Osteoblast (primary cell): ENCODE data around the gene BRD3OS. TPM values are rescaled to one million over a fixed set of nuclear protein-coding genes. Genes with fewer than 3 reads are reported as not detected.

Source experiments
- DNase-seq: peaks from one replicate; pipeline ENCODE4 v3.0.0; 2011; ENCODE audit warnings: low spot score, mixed read lengths; ENCODE audit not compliant: insufficient read length; ENCODE audit errors: missing footprints
- H2AFZ ChIP-seq: 2 replicates; pipeline ENCODE4 v1.6.0; 2011; ENCODE audit warnings: mild to moderate bottlenecking, low read length
- H3K27ac ChIP-seq: 2 replicates; pipeline ENCODE4 v1.5.1; 2011; ENCODE audit warnings: mild to moderate bottlenecking, low read depth, low read length, moderate library complexity
- H3K27me3 ChIP-seq: 2 replicates; pipeline ENCODE4 v1.6.0; 2012; ENCODE audit warnings: mild to moderate bottlenecking, control low read depth, inconsistent platforms, low read length, moderate library complexity; ENCODE audit not compliant: insufficient read depth
- H3K36me3 ChIP-seq: 2 replicates; pipeline ENCODE4 v1.5.1; 2011; ENCODE audit warnings: mild to moderate bottlenecking, low read length, control low read depth, moderate library complexity; ENCODE audit not compliant: insufficient read depth
- H3K4me1 ChIP-seq: 2 replicates; pipeline ENCODE4 v1.5.1; 2011; ENCODE audit warnings: mild to moderate bottlenecking, low read length, control low read depth, moderate library complexity; ENCODE audit not compliant: insufficient read depth
- H3K4me2 ChIP-seq: 2 replicates; pipeline ENCODE4 v1.6.0; 2011; ENCODE audit warnings: mild to moderate bottlenecking, low read length; ENCODE audit not compliant: insufficient read depth
- H3K4me3 ChIP-seq: fragments of 200-600 bp; sonication (generic); 3 replicates; pipeline ENCODE4 v1.5.1; 2012; ENCODE audit warnings: mild to moderate bottlenecking, low read length, inconsistent platforms; ENCODE audit not compliant: insufficient read depth
- H3K79me2 ChIP-seq: 2 replicates; pipeline ENCODE4 v1.6.0; 2012; ENCODE audit warnings: mild to moderate bottlenecking, low read length, control low read depth, inconsistent platforms; ENCODE audit not compliant: insufficient read depth
- H3K9me3 ChIP-seq: 2 replicates; pipeline ENCODE4 v1.5.1; 2011; ENCODE audit warnings: low read depth, low read length, control low read depth
- H4K20me1 ChIP-seq: 2 replicates; pipeline ENCODE4 v1.6.0; 2012; ENCODE audit warnings: mild to moderate bottlenecking, low read length, control low read depth; ENCODE audit not compliant: insufficient read depth
- CTCF ChIP-seq: IDR thresholded peaks from 2 replicates; pipeline ENCODE4 v1.5.1; 2011; ENCODE audit warnings: mild to moderate bottlenecking, low read depth, low read length, moderate library complexity; ENCODE audit errors: extremely low read depth
- total RNA-seq: library from RNA; depleted of rRNA; stranded (reverse); fragments of >200 nt; gene quantifications from 2 replicates; pipeline ENCODE4 v1.2.3, GENCODE V29; 2012

BRD3OS gene
- total RNA-seq, 1 donor, result 26.1 TPM

DNA sequence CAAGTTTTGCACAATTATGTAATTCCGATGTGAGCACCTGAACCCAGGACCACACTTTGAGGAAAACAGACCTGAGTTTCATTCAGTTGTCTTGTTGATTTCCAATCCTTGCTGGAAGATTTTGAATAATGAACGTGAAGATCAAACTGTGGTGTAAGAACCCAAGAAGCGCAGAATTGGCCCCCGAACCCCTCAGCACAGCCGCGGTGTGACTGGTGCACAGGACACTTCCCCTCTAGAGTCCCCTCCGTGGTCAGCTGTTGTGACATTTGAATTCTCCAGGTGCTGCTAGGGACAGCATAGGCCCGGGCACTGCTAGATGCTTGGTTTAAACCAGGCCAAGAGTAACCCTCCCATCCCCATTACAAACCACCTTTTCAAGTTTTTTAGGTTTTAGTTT is 1.7 kb downstream of the BRD3OS start:
- Histone ChIP-seq H3K4me2 (no peak overlapping the region), H3K79me2 (peaks cover 3% of the 10 kb centered on the region), H4K20me1 (peaks cover 3% of the 10 kb centered on the region), H3K27ac (no peak overlapping the region), H3K4me1 (peaks cover 12% of the 10 kb centered on the region), H3K4me3 (no peak overlapping the region), H3K9me3 (no peaks in the 10 kb centered on the region), H3K36me3 (peaks cover 23% of the 10 kb centered on the region), H2AFZ (no peak overlapping the region), H3K27me3 (peaks cover 5% of the 10 kb centered on the region)
- no peak for TF ChIP-seq CTCF
- DNase-seq, result peak; percentile 38

- Histone ChIP-seq H3K36me3 (peaks cover 26% of the 10 kb centered on the region), H3K27me3 (peaks cover 5% of the 10 kb centered on the region), H2AFZ (no peak overlapping the region), H3K27ac (no peak overlapping the region), H3K4me3 (no peak overlapping the region), H3K79me2 (peaks cover 3% of the 10 kb centered on the region), H4K20me1 (peaks cover 3% of the 10 kb centered on the region), H3K9me3 (no peaks in the 10 kb centered on the region), H3K4me1 (peaks cover 12% of the 10 kb centered on the region), H3K4me2 (no peak overlapping the region)
- no peak for TF ChIP-seq CTCF
- peak; percentile 65 for DNase-seq
Measured at GRCh38 chr9:134027561-134027960, 2.3 kb downstream of the BRD3OS start.

- peaks cover 3% of the 10 kb centered on the region for H3K79me2 ChIP-seq
- no peak overlapping the region for H3K4me2 ChIP-seq
- peaks cover 2% of the 10 kb centered on the region for H3K27me3 ChIP-seq
- H3K4me1 ChIP-seq, result peaks cover 12% of the 10 kb centered on the region
- H3K4me3 ChIP-seq, result no peak overlapping the region
- no peak overlapping the region for H2AFZ ChIP-seq
- TF ChIP-seq CTCF, result no peak
- H4K20me1 ChIP-seq, result peaks cover 3% of the 10 kb centered on the region
- DNase-seq, result peak; percentile 21
- H3K36me3 ChIP-seq, result peaks cover 31% of the 10 kb centered on the region
- no peak overlapping the region for H3K27ac ChIP-seq
- H3K9me3 ChIP-seq, result no peaks in the 10 kb centered on the region
Measured at GRCh38 chr9:134028076-134028475, 2.8 kb downstream of the BRD3OS start.

DNA sequence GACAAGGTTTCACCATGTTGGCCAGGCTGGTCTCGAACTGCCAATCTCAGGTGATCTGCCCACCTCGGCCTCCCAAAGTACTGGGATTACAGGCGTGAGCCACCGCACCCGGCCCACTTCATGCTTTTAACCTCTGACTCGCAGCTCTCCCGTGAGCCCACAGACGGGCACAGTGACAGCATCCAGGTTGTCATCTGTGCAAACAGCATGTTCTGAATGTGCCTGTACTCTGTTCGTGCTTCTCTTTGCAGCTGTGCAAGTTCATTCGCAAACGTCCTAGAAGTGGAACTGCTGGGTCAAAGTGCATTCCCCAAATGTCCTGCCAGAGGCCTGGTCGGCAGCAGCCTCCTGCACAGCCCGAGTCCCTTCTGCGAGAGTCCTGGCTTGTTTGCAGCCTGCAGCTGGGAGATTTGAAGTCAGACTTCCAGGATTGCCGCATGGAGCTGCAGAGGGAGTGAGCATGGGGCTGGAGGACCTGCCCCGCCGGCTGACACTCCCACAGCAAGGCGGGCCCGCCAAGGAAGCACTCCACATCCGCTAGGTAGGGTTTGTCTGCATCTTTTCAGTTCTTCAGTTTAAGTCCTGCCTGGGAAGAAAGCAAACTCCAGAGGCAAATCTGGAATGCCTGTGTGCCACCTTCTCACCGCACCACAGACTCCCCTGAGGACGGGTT is 3.4 kb downstream of the BRD3OS start:
- H3K4me1 ChIP-seq, result peaks cover 12% of the 10 kb centered on the region
- H3K4me2 ChIP-seq, result no peak overlapping the region
- H3K36me3 ChIP-seq, result peaks cover 38% of the 10 kb centered on the region
- H3K4me3 ChIP-seq, result no peak overlapping the region
- no peak overlapping the region for H3K27ac ChIP-seq
- H4K20me1 ChIP-seq, result peaks cover 3% of the 10 kb centered on the region
- peaks cover 3% of the 10 kb centered on the region for H3K79me2 ChIP-seq
- H3K27me3 ChIP-seq, result no peaks in the 10 kb centered on the region
- DNase-seq, result peak; percentile 61
- no peak for TF ChIP-seq CTCF
- no peak overlapping the region for H2AFZ ChIP-seq
- H3K9me3 ChIP-seq, result no peaks in the 10 kb centered on the region
